ENCODE measurements around the gene PHF14. TPM values are rescaled to one million over a fixed set of nuclear protein-coding genes. Genes with fewer than 3 reads are reported as not detected.

PHF14 gene
- total and polyA plus RNA-seq, 2 experiments from 2014 or later, result 72.0 to 87.9 TPM

GRCh38 chr7:11130601-11131000, 156.9 kb downstream of the PHF14 start (continued):
- no peak for TF ChIP-seq REST (IDR thresholded peaks at IDR 0.05; ENCODE audit: unreplicated experiment)
- TF ChIP-seq NANOG (IDR thresholded peaks at IDR 0.05; ENCODE audit: borderline replicate concordance), result no peak
- no peak for TF ChIP-seq POLR2AphosphoS5 (IDR thresholded peaks at IDR 0.05; ENCODE audit: low read depth)
- TF ChIP-seq CTCF (conservative IDR thresholded peaks at IDR 0.05; ENCODE audit: low read depth in 2 of 2), result no peak

- H3K27ac Mint-ChIP-seq, result no peak overlapping the region
- Histone ChIP-seq H3K4me2 (no peak overlapping the region), H2AFZ (no peak overlapping the region), H3K27me3 (ENCODE audit: insufficient read depth) (no peaks in the 10 kb centered on the region), H3F3A (replicated peaks; ENCODE audit: low read depth) (no peaks in the 10 kb centered on the region), H3K79me2 (replicated peaks; ENCODE audit: insufficient read depth) (no peaks in the 10 kb centered on the region), H3K4me1 (ENCODE audit: insufficient read depth) (peaks cover 10% of the 10 kb centered on the region), H4K20me1 (replicated peaks; ENCODE audit: insufficient read depth) (no peaks in the 10 kb centered on the region), H3K9me2 (ENCODE audit: insufficient read depth) (no peaks in the 10 kb centered on the region), H3K4me3 (no peak overlapping the region), H3K36me3 (ENCODE audit: insufficient read depth) (no peaks in the 10 kb centered on the region), H3K27ac (ENCODE audit: low read depth) (no peak overlapping the region)
- H3K4me1 Mint-ChIP-seq, result peaks cover 11% of the 10 kb centered on the region; the same call in 2 of the 3 replicates
- no peak for DNase-seq (ENCODE audit: low spot score)
- ATAC-seq, result no peak
- H3K36me3 Mint-ChIP-seq (ENCODE audit: low read depth), result no peaks in the 10 kb centered on the region
- no peak overlapping the region for H3K4me3 Mint-ChIP-seq
- no peaks in the 10 kb centered on the region for H3K9me3 Mint-ChIP-seq
- no peaks in the 10 kb centered on the region for H3K27me3 Mint-ChIP-seq (ENCODE audit: insufficient read depth, low read depth, poor library complexity)
- TF ChIP-seq EZH2 (IDR thresholded peaks at IDR 0.05; ENCODE audit: low read depth, unreplicated experiment) (no peak), ZNF114 (CRISPR knock-in tag; IDR thresholded peaks at IDR 0.05) (no peak), ZNF331 (CRISPR knock-in tag; IDR thresholded peaks at IDR 0.05; ENCODE audit: low read depth) (no peak), CTCF (conservative IDR thresholded peaks at IDR 0.05; ENCODE audit: low read depth in 2 of 2) (no peak), REST (IDR thresholded peaks at IDR 0.05; ENCODE audit: unreplicated experiment) (no peak), ETS1 (IDR thresholded peaks at IDR 0.05) (no peak), JUNB (IDR thresholded peaks at IDR 0.05; ENCODE audit: unreplicated experiment) (no peak), NANOG (IDR thresholded peaks at IDR 0.05; ENCODE audit: borderline replicate concordance) (no peak), POLR2AphosphoS5 (IDR thresholded peaks at IDR 0.05; ENCODE audit: low read depth) (no peak), STAT1 (IDR thresholded peaks at IDR 0.05; ENCODE audit: unreplicated experiment) (no peak), EZH2phosphoT487 (IDR thresholded peaks at IDR 0.05; ENCODE audit: unreplicated experiment) (no peak)
Observed at GRCh38 chr7:11133436-11133959, 159.8 kb downstream of the PHF14 start.
